UCSD-AML1 (cell line): ENCODE results near the gene RBM25.
"Not testable (repeated sequence)": the region's sequence is repeated elsewhere in the genome, so short reads cannot be mapped to it uniquely, and the experiment has no call there.

Experiments used
- DNase-seq: peaks from one replicate; lab custom pipeline; 2025; ENCODE audit not compliant: unreplicated experiment; lab: John Stamatoyannopoulos, UW

RBM25 gene

DNA sequence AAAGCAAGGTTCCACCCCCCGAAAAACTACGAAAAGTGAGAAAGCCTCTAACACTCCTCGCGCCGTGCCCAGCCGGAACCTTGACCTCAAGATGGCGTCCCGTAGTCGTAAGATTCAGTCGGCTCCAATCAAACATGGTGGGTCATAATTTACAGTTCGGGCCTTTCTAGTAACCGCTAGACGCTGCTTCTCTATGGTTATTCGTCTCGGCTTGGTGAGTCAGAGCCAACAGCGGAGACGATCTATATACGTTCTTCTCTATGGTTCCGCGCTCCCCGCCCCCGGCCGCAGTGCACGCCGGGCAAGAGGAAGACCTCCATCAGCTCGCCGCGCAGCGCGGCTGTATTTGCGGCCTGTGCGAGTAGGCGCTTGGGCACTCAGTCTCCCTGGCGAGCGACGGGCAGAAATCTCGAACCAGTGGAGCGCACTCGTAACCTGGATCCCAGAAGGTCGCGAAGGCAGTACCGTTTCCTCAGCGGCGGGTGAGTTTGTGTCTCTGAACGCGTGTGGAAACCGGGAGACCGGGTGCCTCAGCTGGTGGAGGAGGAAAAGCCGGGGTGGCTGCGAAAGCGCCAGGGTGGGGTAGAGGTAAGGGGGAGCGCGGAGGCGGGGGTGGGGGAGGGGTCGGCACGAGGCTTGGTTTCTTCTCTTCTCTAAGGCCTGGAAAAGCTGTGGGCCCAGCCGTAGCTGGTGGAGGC is at the start of gene RBM25:
RBM25 (plus strand) TSS at position 311 of the 698 bp plus-strand sequence. CDS start 13,108 bp downstream, outside the sequence.
- peak; percentile 95 for DNase-seq

DNA sequence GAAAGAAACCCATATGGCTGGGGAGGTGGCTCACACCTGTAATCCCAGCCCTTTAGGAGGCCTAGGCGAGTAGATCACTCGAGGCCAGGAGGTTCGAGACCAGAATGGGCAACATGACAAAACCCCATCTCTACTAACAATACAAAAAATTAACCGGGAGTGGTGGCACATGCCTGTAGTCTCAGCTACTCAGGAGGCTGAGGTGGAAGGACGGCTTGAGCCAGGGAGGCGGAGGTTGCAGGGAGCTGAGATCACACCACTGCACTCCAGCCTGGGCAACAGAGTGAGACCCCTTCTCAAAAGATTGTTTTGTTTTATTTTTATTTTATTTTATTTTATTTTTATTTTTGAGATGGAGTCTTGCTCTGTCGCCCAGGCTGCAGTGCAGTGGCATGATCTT is 47.1 kb upstream of the RBM25 start:
- not testable (repeated sequence) for DNase-seq

DNA sequence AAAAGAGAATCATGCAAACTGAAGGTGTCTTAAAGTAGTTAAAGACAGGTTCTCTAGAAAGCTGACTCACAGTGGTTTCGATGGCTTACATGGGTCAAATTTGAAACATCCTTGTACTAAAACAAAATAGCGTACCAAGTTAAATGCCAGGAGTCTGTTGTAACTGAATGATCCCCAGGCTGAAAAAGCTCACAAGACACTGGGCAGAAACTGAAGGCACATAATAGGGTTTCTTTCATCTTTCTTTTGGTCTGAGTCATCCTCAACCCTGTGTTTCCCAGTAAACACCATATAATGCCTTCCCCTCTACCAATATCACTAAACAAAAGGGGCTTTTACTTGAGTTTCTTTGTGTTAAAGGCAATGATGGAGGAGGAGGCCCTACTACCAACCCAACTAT is 44.2 kb upstream of the RBM25 start:
- no peak for DNase-seq

DNA sequence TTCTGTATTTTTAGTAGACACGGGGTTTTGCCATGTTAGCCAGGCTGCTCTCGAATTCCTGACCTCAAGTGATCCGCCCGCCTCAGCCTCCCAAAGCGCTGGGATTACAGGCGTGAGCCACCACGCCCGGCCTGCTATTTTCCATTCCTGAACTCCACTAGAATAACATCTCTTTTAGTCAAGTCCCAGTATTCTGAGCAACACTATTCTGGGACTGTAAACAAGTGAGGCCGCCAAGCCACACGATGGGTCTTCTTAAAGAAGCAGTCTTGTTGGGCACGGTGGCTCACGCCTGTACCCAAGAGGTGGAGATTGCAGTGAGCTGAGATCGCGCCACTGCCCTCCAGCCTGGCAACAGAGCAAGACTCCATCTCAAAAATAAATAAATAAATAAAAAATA is 42.8 kb upstream of the RBM25 start:
- not testable (repeated sequence) for DNase-seq

DNA sequence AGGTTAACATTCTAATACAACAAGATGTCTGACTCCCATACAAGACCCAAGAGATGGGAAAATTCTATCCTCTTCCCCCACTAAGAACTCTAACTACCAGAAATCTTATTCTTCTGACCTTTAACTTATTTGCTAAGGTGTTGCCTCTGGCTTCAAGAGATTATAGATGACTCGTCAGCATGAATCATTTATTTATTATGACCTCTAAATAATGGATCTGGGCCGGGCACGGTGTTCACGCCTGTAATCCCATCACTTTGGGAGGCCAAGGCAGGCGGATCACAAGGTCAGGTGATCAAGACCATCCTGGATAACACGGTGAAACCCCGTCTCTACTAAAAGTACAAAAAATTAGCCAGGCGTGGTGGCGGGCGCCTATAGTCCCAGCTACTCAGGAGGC is 42.3 kb upstream of the RBM25 start:
- not testable (repeated sequence) for DNase-seq

DNA sequence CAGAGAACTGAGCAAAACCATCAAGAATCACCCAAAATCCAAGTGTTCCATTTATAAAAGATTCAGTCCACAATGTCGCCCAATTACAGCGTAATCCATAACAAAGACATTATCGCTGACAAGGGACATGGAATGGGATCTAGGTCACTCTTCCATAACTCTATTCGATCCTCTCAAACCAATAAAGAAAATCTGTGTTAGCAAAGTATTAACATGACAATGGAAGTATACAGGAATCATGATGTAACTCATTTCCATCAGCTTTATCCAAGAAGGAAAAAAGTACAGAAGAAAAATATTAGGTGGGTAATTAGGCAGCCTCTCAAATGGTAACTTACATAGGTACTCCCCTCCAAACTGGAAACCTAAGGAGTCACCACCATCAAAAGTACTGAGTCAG is 36.3 kb upstream of the RBM25 start:
- no peak for DNase-seq

DNA sequence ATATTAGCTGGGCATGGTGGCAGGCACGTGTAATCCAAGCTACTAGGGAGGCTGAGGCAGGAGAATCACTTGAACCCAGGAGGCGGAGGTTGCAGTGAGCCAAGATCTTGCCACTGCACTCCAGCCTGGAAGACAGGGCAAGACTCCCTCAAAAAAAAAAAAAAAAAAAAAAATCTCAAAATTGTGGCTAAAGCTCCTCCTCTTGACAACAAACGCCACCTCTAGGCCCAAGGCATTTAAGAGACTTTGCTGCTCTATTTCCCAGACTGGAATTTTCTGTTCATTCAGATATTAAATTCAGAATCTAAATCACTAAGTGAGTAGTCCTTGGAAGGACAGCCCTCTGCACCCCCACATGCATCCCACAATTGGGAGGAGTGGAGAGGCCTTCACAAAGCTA is 32.8 kb upstream of the RBM25 start:
- DNase-seq: no peak

DNA sequence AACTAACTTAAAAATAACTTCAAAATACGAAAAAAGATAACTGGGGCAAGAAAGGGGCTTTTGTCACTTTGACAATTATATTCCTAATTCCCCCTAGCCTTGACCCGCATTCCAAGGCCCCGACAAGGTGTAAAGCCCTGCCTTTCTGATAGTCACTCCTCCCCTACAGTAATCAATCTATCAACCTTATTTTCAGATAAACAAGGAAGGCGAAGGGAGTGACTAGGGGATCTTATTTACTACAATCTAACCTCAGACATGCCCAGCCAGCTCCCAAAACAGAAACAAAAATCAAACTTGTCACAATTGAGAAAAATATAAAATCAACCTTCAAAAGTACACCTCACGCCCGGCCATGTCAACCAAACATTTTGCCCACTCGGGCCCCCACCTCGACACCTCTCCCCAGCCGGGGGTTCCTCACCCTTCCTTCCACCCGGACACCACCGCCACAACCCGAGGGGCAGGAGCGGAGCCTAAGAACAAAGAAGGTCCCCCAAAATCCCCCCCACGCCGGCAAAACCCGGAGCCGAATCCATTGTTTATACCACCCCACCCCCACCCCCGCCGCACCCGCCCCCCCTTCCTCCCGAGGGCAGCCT is 32.0 kb upstream of the RBM25 start:
- DNase-seq: no peak

DNA sequence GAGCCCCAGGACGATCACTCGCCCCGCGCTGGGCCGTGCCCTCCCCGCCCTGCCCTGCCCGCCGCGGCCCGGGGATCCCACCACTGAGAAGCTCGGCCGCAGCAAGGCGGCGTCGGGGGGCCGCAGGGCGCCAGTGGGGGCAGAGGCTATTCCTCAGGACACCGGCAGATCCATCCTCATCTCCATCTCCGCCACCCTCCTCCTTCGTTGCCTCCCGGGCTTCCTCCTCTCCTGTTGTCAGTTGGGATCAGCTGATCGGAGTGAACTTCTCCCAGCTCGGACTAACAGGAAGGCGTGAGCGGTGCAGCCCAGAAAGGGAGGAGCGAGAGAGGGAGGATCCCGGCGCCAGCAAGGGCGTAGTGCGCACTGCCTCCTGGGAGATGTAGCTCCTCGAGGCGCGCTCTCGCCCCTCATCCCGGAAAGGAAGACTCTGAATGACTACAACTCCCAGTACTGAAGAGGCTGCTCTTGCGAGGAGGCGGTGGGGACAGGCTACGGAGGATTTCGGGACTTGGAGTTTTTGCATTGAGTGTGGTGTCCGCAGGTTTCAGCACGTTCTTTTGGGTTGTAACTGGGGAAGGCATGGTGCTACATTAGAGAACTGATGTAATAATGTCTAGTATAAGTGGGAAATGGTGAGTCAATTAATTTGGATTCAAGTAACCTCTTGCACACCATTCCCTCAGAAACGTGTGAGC is 31.3 kb upstream of the RBM25 start, which contains the start of gene ZFYVE1:
ZFYVE1 (minus strand) TSS at position 262 of the 698 bp plus-strand sequence. CDS start 2,598 bp downstream, outside the sequence.
- DNase-seq: peak; percentile 97

DNA sequence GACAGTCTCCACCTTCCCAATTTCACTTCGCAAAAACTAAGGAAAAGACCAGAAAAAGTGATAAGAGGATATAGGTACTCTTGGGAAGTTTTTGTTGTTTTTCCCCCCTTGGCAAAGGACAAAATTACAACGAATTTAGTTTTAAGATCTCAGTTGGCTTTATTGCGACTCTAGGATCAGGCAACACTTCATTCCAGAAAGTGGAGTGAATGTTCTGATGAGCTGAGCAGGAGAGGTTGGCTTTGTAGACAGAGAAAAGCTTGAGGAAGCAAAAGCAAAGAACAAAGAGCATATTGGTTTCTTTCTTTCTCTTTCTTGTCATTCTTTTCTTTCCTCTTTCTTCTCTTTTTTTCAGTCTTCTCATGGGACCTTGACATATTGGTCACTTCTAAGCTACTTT is 30.8 kb upstream of the RBM25 start:
- DNase-seq: no peak

DNA sequence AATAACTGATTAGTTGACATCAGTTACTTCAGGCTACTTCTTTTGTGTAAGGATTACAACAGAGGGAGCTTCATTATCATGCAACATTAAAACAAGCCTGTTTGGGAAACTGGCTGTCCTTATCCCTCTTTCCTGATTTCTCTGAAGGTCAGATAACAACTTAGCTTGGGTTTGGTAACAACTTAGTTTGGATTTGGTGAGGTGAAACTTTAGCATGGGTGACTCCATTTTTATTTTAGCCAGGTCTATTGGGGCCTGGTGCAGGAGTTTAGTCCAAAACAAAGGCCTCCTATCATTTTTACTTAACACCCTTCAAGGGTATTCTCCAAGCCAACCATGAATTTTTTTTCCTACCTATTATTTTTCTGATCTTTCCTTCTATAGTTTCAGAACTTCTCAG is 30.4 kb upstream of the RBM25 start:
- DNase-seq: no peak

DNA sequence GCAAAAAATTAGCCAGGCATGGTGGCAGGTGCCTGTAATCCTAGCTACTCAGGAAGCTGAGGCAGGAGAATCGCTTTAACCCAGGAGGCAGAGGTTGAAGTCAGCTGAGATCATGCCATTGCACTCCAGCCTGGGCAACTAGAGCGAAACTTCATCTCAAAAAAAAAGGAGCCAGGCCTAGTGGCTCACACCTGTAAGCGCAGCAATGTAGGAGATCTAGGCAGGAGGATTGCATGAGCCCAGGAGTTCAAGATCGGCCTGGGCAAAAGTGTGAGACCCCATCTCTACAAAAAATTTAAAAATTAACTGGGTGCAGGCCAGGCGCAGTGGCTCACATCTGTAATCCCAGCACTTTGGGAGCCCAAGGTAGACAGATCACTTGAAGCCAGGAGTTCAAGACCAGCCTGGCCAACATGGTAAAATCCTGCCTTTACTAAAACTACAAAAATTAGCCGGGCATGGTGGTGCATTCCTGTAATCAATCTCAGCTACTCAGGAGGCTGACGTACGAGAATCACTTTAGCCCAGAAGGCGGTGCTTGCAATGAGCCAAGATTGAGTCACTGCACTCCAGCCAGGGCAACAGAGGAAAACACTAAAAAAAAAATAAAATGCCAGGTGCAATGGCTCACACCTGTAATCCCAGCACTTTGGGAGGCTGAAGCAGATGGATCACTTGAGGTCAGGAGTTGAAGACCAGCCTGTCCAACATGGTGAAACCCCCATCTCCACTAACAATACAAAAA is 21.5 kb upstream of the RBM25 start:
- not testable (repeated sequence) for DNase-seq

DNA sequence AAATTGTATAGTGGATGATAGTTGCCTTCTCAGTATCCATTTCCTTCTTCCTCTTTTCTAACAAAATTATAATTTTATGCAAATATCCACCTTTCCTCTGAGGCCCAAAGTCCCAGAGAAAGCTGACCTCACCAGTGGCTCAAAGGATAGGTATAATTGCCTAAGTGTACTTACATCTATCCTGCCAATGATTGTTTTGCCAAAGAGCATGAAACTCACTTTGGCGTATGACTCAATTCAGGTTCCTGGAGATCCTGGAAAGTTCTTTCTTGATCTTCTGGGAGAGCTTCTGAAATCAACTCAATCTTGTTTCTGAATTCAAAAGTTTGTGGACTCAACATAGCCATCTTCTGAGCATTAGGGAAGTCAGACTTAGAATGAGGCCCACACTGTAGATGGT is 10.5 kb upstream of the RBM25 start:
- no peak for DNase-seq

DNA sequence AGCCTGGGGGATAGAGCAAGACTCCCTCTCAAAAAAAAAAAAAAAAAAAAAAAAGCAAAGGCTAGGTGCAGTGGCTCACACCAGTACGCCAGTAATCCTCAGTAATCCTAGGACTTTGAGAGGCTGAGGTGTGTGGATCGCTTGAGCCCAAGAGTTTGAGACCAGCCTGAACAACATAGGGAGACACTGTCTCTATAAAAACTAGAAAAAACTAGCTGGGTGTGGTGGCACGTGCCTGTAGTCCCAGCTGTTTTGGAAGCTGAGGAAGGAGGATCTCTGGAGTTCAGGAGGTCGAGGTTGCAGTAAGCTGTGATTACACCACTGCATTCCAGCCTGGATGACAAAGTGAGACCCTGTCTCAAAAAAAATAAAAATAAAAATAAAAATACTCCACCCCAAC is 8.9 kb upstream of the RBM25 start:
- DNase-seq: no peak

DNA sequence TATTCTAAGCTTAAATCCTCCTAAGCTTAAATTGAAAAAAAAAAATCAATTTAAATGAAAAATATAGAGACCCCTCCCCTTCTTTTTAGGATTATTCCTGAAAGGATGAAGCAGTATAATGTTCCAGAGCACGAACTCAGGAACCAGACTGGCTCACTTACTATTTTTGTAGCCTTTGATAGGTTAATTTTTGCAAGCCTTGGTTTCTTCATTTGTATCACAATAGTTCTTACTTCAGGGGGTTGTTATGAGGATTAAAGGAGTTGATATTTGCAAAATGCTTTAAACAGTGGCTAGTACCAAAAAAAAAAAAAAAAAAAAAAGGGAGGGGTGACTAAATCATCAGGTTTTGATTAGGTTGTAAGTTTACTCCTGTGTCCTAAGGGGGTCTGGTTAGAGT is 3.1 kb upstream of the RBM25 start:
- no peak for DNase-seq

DNA sequence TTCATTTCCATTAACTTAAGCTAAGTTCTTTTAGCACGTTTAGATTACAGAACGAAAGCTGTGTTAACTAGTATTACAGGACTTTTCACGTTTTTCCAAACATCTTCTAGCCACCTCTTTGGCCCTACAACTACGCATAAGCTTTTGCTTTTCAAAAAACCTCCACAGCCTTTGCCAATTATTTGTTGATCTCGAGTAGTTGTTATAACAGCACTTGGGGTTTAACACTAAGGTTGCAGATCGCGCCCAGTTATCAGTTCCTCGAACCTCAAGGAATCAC is 450 bp upstream of the RBM25 start:
- no peak for DNase-seq

DNA sequence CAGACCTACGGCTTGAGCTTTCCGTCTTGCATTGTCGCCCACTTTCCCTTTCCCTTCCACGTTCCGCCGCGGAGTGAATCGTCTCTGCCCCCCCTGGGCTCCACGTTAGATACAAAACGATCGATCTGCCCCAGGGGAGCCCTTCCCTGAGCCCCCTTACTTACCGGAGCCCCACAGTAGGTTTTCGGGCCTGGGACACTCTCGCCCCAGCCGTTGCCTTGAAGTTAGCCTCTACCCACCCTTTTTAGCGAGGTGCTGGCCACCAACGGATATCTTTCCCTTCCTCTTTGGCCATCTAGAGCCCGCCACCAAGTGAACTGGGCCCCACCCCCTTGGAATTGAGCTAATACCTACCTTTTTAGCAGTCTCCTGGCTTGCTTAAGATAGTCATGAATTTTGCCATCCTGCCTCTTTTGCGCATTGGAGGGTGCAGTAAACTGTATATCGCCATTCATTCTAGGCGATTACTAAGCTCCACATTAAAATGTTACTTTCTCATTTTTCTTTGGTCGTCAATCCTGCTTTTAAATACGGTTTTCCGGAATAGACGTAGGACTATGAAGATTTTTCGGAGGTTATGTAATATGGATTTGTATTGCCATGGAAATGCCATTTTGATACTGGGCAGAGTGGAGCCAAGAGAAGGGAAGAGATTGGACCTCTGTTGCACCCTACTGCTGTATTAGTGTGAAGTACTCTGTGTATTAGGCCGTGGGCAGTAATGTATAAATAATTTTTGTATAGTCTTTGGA is 764 bp downstream of the RBM25 start:
- no peak for DNase-seq

DNA sequence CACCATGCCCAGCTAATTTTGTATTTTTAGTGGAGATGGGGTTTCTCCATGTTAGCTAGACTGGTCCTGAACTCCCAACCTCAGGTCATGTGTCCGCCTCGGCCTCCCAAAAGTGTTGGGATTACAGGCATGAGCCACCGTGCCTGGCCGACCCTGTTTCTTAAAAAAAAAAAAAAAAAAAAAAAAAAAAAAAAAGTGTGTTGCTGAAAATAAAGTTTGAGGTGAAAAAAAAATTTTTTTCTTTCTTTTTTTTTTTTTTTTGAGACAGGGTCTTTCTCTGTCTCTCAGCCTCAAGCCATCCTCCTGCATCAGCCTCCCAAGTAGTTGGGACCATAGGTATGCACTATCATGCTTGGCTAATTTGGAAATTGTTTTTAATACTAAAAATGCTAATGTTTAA is 11.3 kb downstream of the RBM25 start:
- DNase-seq: no peak

DNA sequence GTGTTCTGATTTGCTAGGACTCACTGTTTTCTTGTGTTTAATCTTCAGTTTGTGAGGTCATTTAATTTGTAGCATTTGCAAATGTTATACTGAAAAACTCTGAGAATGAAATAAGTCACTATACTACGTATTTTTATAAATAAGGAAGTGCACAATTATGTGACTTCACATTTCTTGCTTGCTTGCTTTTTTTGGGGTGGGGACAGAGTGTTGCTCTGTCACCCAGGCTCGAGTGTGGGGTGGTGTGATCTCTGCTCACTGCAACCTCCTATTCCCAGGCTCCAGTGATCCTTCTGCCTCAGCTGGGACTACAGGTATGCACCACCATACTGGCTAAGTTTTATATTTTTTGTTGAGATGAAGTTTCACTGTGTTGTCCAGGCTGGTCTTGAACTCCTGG is 32.7 kb downstream of the RBM25 start:
- DNase-seq: no peak

DNA sequence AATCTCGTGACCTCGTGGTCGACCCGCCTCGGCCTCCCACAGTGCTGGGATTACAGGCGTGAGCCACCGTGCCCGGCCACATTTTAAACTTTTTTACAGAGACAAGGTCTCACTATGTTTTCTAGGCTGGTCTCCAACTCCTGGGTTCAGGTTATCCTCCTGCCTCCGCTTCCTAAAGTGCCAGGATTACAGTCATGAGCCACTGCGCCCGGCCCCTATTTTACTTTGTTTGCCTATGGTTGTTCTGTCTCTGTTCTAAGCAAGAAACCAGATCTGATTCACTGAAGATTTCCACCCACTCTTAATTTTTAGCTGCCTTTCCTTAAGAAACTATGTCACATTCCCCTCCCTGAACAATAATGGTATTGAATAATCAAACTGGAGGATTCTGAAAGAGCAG is 39.1 kb downstream of the RBM25 start:
- DNase-seq: no peak

DNA sequence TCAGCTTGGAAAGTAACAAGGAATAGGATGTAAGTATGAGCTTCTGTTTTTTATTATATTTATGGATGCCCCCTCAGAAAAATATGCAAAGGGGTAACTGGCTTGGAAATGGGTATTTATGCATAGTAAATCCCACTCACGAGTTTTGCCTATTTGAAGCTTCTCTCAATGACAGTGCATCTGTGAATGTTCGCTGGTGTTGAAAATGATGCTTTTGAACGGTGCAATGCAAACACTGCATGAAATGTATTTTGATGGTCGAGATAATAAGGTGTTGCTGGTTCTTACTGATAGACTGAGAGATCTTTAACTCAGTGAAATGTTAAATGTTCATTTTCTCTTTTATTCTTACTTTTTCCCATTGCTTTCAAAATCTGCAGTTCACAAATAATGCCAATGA is 42.0 kb downstream of the RBM25 start:
- DNase-seq: no peak
